Prostate gland (tissue), 2 donors: ENCODE data around the gene SRP9. TPM values are rescaled to one million over a fixed set of nuclear protein-coding genes. Genes with fewer than 3 reads are reported as not detected.

Experiments used
- DNase-seq: peaks from one replicate; pipeline ENCODE4 v3.0.0-alpha.2; 2019; ENCODE audit warnings: low spot score
- H3K27ac ChIP-seq, 2 donors: fragments of 200-600 bp; sonication (generic); 2 replicates each; pipeline ENCODE4 v1.5.1; 2017 to 2019
- H3K27me3 ChIP-seq: fragments of 200-600 bp; sonication (generic); replicated peaks from 2 replicates; pipeline ENCODE4 v1.5.1; 2019; ENCODE audit not compliant: insufficient read depth
- H3K36me3 ChIP-seq, 2 donors: fragments of 200-600 bp; sonication (generic); 1 replicate in 1 of 2; 2 replicates in 1 of 2; pipeline versions ENCODE4 v1.5.1 to v1.8.1; 2017 to 2019
- H3K4me1 ChIP-seq: fragments of 200-600 bp; sonication (generic); replicated peaks from 2 replicates; pipeline ENCODE4 v1.5.1; 2019
- H3K4me3 ChIP-seq, 2 donors: fragments of 200-600 bp; sonication (generic); 2 replicates each; pipeline ENCODE4 v1.5.1; 2017 to 2019
- H3K9me3 ChIP-seq: fragments of 200-600 bp; sonication (generic); 2 replicates; pipeline ENCODE4 v1.5.1; 2017
- CTCF ChIP-seq, 4 experiments: fragments of 200-600 bp in 2 of 4; fragments of 450-650 bp in 2 of 4; sonication (generic) in 2 of 4; IDR thresholded peaks; 1 replicate in 3 of 4; 2 replicates in 1 of 4; pipeline ENCODE4 v1.5.1; 2016 to 2019; ENCODE audit warnings: antibody characterized with exemption in 4 of 4, mild to moderate bottlenecking in 2 of 4, moderate library complexity in 2 of 4
- POLR2A ChIP-seq: fragments of 450-650 bp; IDR thresholded peaks from one replicate; pipeline ENCODE4 v1.6.1; 2016; ENCODE audit warnings: antibody characterized with exemption, mild to moderate bottlenecking
- POLR2AphosphoS5 ChIP-seq: sonication (generic); formaldehyde crosslinking; IDR thresholded peaks from one replicate; pipeline ENCODE4 v1.6.1; 2017; ENCODE audit warnings: antibody characterized with exemption
- WGBS: methylation state at CpG from one replicate; pipeline ENCODE4 v1.1.5; 2018; 5-methylcytosine and 5-hydroxymethylcytosine counted together
- intact Hi-C: fragments of 100-400 bp; cut with DNase I; formaldehyde crosslinking; loops from one replicate; pipeline ENCODE4 v1.14.2; 2022
- total RNA-seq, 2 donors: library from RNA; depleted of rRNA; stranded (reverse); fragments of >200 nt; gene quantifications; one replicate each; pipeline ENCODE4 v1.1.0, GENCODE V29; 2016

SRP9 gene
- total RNA-seq, 2 donors from 2014 or later, result 168 to 324 TPM

GRCh38 chr1:225816643-225817538 is 39.3 kb downstream of the SRP9 start:
- TF ChIP-seq POLR2AphosphoS5 (no peak), POLR2A (no peak), CTCF (IDR thresholded peaks at IDR 0.05) (no peak)
- Histone ChIP-seq H3K4me1 (peaks cover 14% of the 10 kb centered on the region), H3K27ac (peak overlapping the region; percentile 66 to 82), H3K36me3 (no peaks in the 10 kb centered on the region), H3K27me3 (no peaks in the 10 kb centered on the region), H3K4me3 (no peak overlapping the region), H3K9me3 (no peaks in the 10 kb centered on the region)
- intact Hi-C loops, result no loop called here
- DNase-seq, result no peak
- 17% methylated on average over 17 of the region's 17 CpGs for WGBS

GRCh38 chr1:225817611-225818061 is 40.0 kb downstream of the SRP9 start:
- Histone ChIP-seq H3K9me3 (no peaks in the 10 kb centered on the region), H3K27me3 (no peaks in the 10 kb centered on the region), H3K27ac (peak overlapping the region; percentile 66 to 82), H3K4me1 (peaks cover 14% of the 10 kb centered on the region), H3K4me3 (no peak overlapping the region), H3K36me3 (no peaks in the 10 kb centered on the region)
- TF ChIP-seq POLR2AphosphoS5, result peak; percentile 94
- peak; percentile 40 for TF ChIP-seq POLR2A
- no peak for TF ChIP-seq CTCF (IDR thresholded peaks at IDR 0.05)
- peak; percentile 86 for DNase-seq
- WGBS, result 36% methylated on average over 8 of the region's 8 CpGs
- intact Hi-C loops, result loop anchor here (2.0 kb wide), 1 partner anchor 15 kb away; no protein-coding TSS in a partner anchor

GRCh38 chr1:225818229-225818628 is 40.6 kb downstream of the SRP9 start:
- H3K4me3 ChIP-seq, result no peak overlapping the region
- peak overlapping the region; percentile 66 to 82 for H3K27ac ChIP-seq
- no peaks in the 10 kb centered on the region for H3K27me3 ChIP-seq
- no peaks in the 10 kb centered on the region for H3K36me3 ChIP-seq
- no peak for DNase-seq
- no peak for TF ChIP-seq CTCF (IDR thresholded peaks at IDR 0.05)
- TF ChIP-seq POLR2A, result no peak
- TF ChIP-seq POLR2AphosphoS5, result no peak
- 82% methylated on average over 7 of the region's 7 CpGs for whole genome bisulfite sequencing
- no peaks in the 10 kb centered on the region for H3K9me3 ChIP-seq
- peaks cover 14% of the 10 kb centered on the region for H3K4me1 ChIP-seq
- intact Hi-C loops, result loop anchor here (2.0 kb wide), 1 partner anchor 15 kb away; no protein-coding TSS in a partner anchor

GRCh38 chr1:225819346-225820192 is 41.9 kb downstream of the SRP9 start:
- Histone ChIP-seq H3K36me3 (no peaks in the 10 kb centered on the region), H3K9me3 (no peaks in the 10 kb centered on the region), H3K27me3 (no peaks in the 10 kb centered on the region), H3K4me3 (no peak overlapping the region), H3K4me1 (peaks cover 14% of the 10 kb centered on the region), H3K27ac (peak overlapping the region; percentile 30 to 56)
- no peak for DNase-seq
- intact Hi-C loops, result loop anchor here (2.0 kb wide), 1 partner anchor 13 kb away; no protein-coding TSS in a partner anchor
- WGBS, result 71% methylated on average over 12 of the region's 12 CpGs
- TF ChIP-seq POLR2AphosphoS5, result no peak
- no peak for TF ChIP-seq CTCF (IDR thresholded peaks at IDR 0.05)
- TF ChIP-seq POLR2A, result no peak
